Osteoblast (primary cell): ENCODE results near the gene PAX5. TPM values are rescaled to one million over a fixed set of nuclear protein-coding genes. Genes with fewer than 3 reads are reported as not detected.
"Not testable (repeated sequence)": the region's sequence is repeated elsewhere in the genome, so short reads cannot be mapped to it uniquely, and the experiment has no call there.

Source experiments
- DNase-seq: peaks from one replicate; pipeline ENCODE4 v3.0.0; 2011; ENCODE audit warnings: low spot score, mixed read lengths; ENCODE audit not compliant: insufficient read length; ENCODE audit errors: missing footprints
- H2AFZ ChIP-seq: 2 replicates; pipeline ENCODE4 v1.6.0; 2011; ENCODE audit warnings: mild to moderate bottlenecking, low read length
- H3K27ac ChIP-seq: 2 replicates; pipeline ENCODE4 v1.5.1; 2011; ENCODE audit warnings: mild to moderate bottlenecking, low read depth, low read length, moderate library complexity
- H3K27me3 ChIP-seq: 2 replicates; pipeline ENCODE4 v1.6.0; 2012; ENCODE audit warnings: mild to moderate bottlenecking, control low read depth, inconsistent platforms, low read length, moderate library complexity; ENCODE audit not compliant: insufficient read depth
- H3K36me3 ChIP-seq: 2 replicates; pipeline ENCODE4 v1.5.1; 2011; ENCODE audit warnings: mild to moderate bottlenecking, low read length, control low read depth, moderate library complexity; ENCODE audit not compliant: insufficient read depth
- H3K4me1 ChIP-seq: 2 replicates; pipeline ENCODE4 v1.5.1; 2011; ENCODE audit warnings: mild to moderate bottlenecking, low read length, control low read depth, moderate library complexity; ENCODE audit not compliant: insufficient read depth
- H3K4me2 ChIP-seq: 2 replicates; pipeline ENCODE4 v1.6.0; 2011; ENCODE audit warnings: mild to moderate bottlenecking, low read length; ENCODE audit not compliant: insufficient read depth
- H3K4me3 ChIP-seq: fragments of 200-600 bp; sonication (generic); 3 replicates; pipeline ENCODE4 v1.5.1; 2012; ENCODE audit warnings: mild to moderate bottlenecking, low read length, inconsistent platforms; ENCODE audit not compliant: insufficient read depth
- H3K79me2 ChIP-seq: 2 replicates; pipeline ENCODE4 v1.6.0; 2012; ENCODE audit warnings: mild to moderate bottlenecking, low read length, control low read depth, inconsistent platforms; ENCODE audit not compliant: insufficient read depth
- H3K9me3 ChIP-seq: 2 replicates; pipeline ENCODE4 v1.5.1; 2011; ENCODE audit warnings: low read depth, low read length, control low read depth
- H4K20me1 ChIP-seq: 2 replicates; pipeline ENCODE4 v1.6.0; 2012; ENCODE audit warnings: mild to moderate bottlenecking, low read length, control low read depth; ENCODE audit not compliant: insufficient read depth
- total RNA-seq: library from RNA; depleted of rRNA; stranded (reverse); fragments of >200 nt; gene quantifications from 2 replicates; pipeline ENCODE4 v1.2.3, GENCODE V29; 2012
- TF ChIP-seq, protein P1 (sequence below): IDR thresholded peaks from 2 replicates; pipeline ENCODE4 v1.5.1; 2011; ENCODE audit warnings: mild to moderate bottlenecking, low read depth, low read length, moderate library complexity; ENCODE audit errors: extremely low read depth

PAX5 gene
- total RNA-seq, 1 donor = not detected

DNA sequence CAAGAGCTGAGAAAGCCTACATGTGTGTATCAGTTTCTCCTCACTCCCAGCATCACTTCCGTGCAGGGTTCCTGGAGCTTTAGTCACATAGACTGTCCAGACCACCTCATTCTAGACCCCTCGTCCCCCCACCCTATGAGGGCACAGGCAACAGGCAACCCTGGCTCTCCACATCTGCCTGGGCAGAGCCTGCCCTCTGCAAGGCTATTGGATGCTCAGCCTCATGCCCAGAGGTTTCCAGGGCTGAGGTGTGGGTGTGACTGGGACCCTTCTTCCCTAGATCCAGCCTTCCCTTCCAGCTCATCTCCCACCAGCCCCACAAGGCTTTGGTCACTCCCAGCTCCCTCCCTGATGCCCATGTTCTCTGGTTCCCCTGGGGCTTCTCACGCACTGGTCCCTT is 161.4 kb downstream of the PAX5 start:
- H3K27me3 ChIP-seq = peaks cover 45% of the 10 kb centered on the region
- no peak overlapping the region for H2AFZ ChIP-seq
- no peaks in the 10 kb centered on the region for H3K36me3 ChIP-seq
- H3K9me3 ChIP-seq = peaks cover 3% of the 10 kb centered on the region
- no peak overlapping the region for H3K27ac ChIP-seq
- no peak overlapping the region for H3K4me2 ChIP-seq
- no peaks in the 10 kb centered on the region for H4K20me1 ChIP-seq
- H3K4me1 ChIP-seq = no peaks in the 10 kb centered on the region
- no peak for DNase-seq
- TF ChIP-seq, protein P1, sequence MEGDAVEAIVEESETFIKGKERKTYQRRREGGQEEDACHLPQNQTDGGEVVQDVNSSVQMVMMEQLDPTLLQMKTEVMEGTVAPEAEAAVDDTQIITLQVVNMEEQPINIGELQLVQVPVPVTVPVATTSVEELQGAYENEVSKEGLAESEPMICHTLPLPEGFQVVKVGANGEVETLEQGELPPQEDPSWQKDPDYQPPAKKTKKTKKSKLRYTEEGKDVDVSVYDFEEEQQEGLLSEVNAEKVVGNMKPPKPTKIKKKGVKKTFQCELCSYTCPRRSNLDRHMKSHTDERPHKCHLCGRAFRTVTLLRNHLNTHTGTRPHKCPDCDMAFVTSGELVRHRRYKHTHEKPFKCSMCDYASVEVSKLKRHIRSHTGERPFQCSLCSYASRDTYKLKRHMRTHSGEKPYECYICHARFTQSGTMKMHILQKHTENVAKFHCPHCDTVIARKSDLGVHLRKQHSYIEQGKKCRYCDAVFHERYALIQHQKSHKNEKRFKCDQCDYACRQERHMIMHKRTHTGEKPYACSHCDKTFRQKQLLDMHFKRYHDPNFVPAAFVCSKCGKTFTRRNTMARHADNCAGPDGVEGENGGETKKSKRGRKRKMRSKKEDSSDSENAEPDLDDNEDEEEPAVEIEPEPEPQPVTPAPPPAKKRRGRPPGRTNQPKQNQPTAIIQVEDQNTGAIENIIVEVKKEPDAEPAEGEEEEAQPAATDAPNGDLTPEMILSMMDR = no peak
- no peaks in the 10 kb centered on the region for H3K79me2 ChIP-seq
- no peak overlapping the region for H3K4me3 ChIP-seq

DNA sequence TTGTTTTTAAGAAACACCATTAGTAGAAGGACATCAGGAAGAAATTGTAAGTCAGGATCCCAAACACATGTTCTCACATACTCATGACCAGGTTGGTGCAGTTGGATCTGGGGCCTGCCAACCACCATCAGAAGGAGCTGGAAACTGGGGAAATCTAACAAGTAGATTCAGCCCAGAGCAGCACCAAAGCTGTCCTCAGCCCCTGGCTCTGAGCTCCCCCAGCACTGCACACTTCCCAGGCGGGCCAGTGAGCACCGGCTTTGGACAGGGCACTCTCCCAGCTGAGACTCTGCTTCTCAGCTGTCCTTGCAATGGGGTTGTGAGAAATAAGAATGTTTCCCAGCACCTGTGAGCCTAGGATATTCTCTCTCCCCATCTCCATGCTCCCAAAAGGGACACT is 162.5 kb downstream of the PAX5 start:
- Histone ChIP-seq H3K36me3 (no peaks in the 10 kb centered on the region), H4K20me1 (no peaks in the 10 kb centered on the region), H3K4me2 (no peak overlapping the region), H2AFZ (no peak overlapping the region), H3K9me3 (peaks cover 3% of the 10 kb centered on the region), H3K4me3 (no peak overlapping the region), H3K4me1 (no peaks in the 10 kb centered on the region), H3K27ac (no peak overlapping the region), H3K27me3 (peaks cover 47% of the 10 kb centered on the region), H3K79me2 (no peaks in the 10 kb centered on the region)
- no peak for DNase-seq
- TF ChIP-seq, protein P1 = no peak

DNA sequence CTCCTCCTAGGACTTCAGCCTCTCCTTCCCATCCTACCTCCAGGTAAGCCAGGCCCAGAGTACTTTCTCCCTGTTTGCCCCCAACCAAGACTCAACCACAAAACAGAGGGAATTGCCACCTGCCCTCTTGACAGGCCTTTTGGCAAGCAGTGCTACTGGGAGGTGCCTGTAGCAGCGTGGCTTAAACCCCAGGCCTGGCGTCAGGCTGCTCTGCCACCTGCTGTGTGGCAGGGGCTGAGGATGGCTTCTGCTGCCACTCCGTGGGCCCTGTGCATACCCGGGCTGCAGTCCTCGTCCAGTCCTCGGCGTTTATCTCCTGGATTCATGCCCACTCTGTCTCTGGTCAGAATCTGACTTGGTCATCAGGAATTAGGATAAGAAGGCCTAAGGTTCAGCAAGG is 163.1 kb downstream of the PAX5 start:
- TF ChIP-seq, protein P1 = no peak
- Histone ChIP-seq H3K9me3 (peaks cover 3% of the 10 kb centered on the region), H3K79me2 (no peaks in the 10 kb centered on the region), H3K27ac (no peak overlapping the region), H3K4me1 (no peaks in the 10 kb centered on the region), H3K4me3 (no peak overlapping the region), H2AFZ (no peak overlapping the region), H3K36me3 (no peaks in the 10 kb centered on the region), H3K4me2 (no peak overlapping the region), H3K27me3 (peaks cover 50% of the 10 kb centered on the region), H4K20me1 (no peaks in the 10 kb centered on the region)
- DNase-seq = no peak

DNA sequence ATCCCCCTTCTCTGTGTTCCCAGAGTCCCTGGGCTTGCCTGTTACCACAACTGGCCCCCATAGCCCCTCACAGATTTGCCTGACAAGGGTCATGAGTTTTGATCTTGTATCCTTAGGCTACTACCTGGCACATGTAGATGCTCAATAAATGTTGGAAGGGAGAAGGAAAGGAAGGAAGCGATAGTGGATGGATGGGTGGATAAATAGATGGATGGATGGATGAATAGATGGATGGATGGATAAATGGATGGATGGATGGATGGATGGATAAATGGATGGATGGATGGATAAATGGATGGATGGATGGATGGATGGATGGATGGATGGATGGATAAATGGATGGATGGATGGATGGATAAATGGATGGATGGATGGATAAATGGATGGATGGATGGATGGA is 164.5 kb downstream of the PAX5 start:
- DNase-seq, H3K27ac ChIP-seq, H3K79me2 ChIP-seq, H3K4me3 ChIP-seq, H3K36me3 ChIP-seq, H4K20me1 ChIP-seq, H2AFZ ChIP-seq, H3K9me3 ChIP-seq, H3K4me2 ChIP-seq, H3K4me1 ChIP-seq: not testable (repeated sequence)
- H3K27me3 ChIP-seq = peaks cover 49% of the 10 kb centered on the region
